Measurements from ENCODE around the gene TAOK1. TPM values are rescaled to one million over a fixed set of nuclear protein-coding genes. Genes with fewer than 3 reads are reported as not detected.
A peak's percentile ranks its signal among the peaks of the same experiment; 100 is the strongest.

The TAOK1 gene
- total RNA-seq, 1 donor from 2014 or later, result 87.1 TPM

GRCh38 chr17:29593591-29594518 is 203.7 kb downstream of the TAOK1 start:
- DNase-seq (ENCODE audit: low spot score), result peak; percentile 81
- no peak overlapping the region for H3K27ac Mint-ChIP-seq (ENCODE audit: unreplicated experiment)
- TF ChIP-seq, protein P1, sequence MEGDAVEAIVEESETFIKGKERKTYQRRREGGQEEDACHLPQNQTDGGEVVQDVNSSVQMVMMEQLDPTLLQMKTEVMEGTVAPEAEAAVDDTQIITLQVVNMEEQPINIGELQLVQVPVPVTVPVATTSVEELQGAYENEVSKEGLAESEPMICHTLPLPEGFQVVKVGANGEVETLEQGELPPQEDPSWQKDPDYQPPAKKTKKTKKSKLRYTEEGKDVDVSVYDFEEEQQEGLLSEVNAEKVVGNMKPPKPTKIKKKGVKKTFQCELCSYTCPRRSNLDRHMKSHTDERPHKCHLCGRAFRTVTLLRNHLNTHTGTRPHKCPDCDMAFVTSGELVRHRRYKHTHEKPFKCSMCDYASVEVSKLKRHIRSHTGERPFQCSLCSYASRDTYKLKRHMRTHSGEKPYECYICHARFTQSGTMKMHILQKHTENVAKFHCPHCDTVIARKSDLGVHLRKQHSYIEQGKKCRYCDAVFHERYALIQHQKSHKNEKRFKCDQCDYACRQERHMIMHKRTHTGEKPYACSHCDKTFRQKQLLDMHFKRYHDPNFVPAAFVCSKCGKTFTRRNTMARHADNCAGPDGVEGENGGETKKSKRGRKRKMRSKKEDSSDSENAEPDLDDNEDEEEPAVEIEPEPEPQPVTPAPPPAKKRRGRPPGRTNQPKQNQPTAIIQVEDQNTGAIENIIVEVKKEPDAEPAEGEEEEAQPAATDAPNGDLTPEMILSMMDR (IDR thresholded peaks at IDR 0.05), result peak; percentile 51
- H3K36me3 Mint-ChIP-seq (ENCODE audit: low read depth), result no peaks in the 10 kb centered on the region
- no peaks in the 10 kb centered on the region for H3K9me3 Mint-ChIP-seq (ENCODE audit: low read depth)
- peaks cover 60% of the 10 kb centered on the region for H3K4me1 Mint-ChIP-seq (ENCODE audit: low read depth)
- H3K27me3 Mint-ChIP-seq (ENCODE audit: low read depth), result no peaks in the 10 kb centered on the region
- H3K4me3 Mint-ChIP-seq (ENCODE audit: unreplicated experiment), result peak overlapping the region; percentile 71

- Mint-ChIP-seq H3K4me1 (ENCODE audit: low read depth) (peaks cover 60% of the 10 kb centered on the region), H3K27ac (ENCODE audit: unreplicated experiment) (no peak overlapping the region), H3K36me3 (ENCODE audit: low read depth) (no peaks in the 10 kb centered on the region), H3K27me3 (ENCODE audit: low read depth) (no peaks in the 10 kb centered on the region), H3K9me3 (ENCODE audit: low read depth) (no peaks in the 10 kb centered on the region), H3K4me3 (ENCODE audit: unreplicated experiment) (peak overlapping the region; percentile 71)
- DNase-seq (ENCODE audit: low spot score), result peak; percentile 91
- TF ChIP-seq, protein P1 (IDR thresholded peaks at IDR 0.05), result no peak
Measured at GRCh38 chr17:29594519-29595090, 204.4 kb downstream of the TAOK1 start.

DNA sequence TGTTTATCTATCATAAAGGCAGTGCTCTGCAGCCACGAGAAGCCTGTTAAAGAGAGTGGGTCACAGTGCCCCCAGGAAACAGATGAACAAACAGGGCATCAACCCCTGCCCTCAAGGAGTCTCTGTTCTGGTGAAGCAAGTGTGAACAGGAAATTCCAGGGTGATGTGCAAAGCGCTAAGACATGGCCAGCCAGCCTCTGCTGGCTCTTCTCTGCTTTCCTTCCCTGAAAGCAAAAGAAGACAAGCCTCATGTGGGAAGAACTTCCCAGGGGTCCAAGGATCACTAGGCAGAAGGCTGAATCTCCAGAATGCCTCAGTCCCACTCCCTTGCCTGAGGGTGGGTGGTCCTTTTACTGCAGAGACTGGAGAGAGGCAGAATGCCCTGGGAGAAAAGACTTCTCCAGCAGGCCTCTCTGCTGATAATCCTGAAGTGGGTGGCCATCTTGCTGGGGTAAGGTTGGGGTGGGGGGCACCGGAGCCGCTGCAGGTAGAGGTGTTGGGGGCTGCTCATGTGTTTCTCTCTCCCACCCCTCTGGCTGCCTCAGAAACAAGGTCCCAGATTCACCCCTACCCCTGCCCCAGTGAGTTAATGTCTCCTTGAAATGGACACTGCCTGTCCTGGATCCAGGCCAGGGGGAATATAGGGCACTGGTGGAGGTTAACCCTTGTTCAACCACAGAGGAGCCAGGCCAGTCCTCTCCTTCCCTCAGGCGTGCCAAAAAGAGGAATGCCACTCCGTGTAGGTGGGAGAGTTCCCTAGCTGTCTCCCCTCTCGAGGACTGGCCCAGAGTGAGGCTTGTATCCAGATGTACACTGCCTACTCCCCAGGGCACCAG is 205.2 kb downstream of the TAOK1 start:
- Mint-ChIP-seq H3K36me3 (ENCODE audit: low read depth) (no peaks in the 10 kb centered on the region), H3K4me3 (ENCODE audit: unreplicated experiment) (peak overlapping the region; percentile 71), H3K4me1 (ENCODE audit: low read depth) (peaks cover 53% of the 10 kb centered on the region), H3K27me3 (ENCODE audit: low read depth) (no peaks in the 10 kb centered on the region), H3K9me3 (ENCODE audit: low read depth) (no peaks in the 10 kb centered on the region), H3K27ac (ENCODE audit: unreplicated experiment) (no peak overlapping the region)
- TF ChIP-seq, protein P1 (IDR thresholded peaks at IDR 0.05), result no peak
- no peak for DNase-seq (ENCODE audit: low spot score)

DNA sequence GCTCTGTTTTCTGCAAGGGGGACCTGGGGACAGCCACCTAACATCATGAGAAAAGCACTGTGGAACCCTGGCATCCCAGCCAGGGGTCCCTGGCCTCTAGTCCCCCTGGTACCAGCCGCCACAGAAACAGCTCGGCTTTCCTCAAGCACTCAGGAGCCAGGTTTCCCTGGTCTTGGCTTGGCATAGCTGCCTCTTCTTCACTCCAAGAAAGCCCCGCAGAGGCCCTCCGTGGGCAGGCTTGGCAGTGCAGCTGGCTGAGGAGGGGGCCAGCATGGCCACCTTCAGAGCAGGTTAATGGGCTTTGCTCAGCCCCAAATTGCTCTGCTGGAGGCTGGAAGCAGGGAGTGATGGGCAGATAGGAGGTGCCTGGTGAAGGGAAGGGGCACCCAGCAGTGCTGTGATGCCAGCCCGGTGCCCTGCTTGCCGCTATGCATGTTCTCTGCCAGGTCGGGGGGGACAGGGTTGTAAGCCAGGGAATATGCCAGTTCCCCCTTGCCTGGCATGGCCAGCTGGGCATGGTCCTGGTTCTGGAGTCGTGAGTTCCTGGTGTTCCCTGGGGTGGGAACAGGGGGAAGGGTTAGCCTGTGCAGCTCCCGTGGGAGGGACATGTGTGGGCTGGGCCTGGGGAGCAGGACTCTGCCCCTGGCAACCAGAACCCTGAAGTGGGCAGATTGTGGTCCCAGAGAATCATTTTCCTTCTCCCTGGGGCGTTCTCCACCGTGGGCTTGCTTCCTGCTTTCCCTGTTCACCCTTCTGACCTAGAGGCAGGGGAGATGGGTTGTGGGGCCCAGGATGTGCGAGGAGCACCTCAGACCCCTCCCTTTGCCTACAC is 206.0 kb downstream of the TAOK1 start:
- H3K27ac Mint-ChIP-seq (ENCODE audit: unreplicated experiment), result no peak overlapping the region
- H3K9me3 Mint-ChIP-seq (ENCODE audit: low read depth), result no peaks in the 10 kb centered on the region
- H3K27me3 Mint-ChIP-seq (ENCODE audit: low read depth), result no peaks in the 10 kb centered on the region
- peaks cover 45% of the 10 kb centered on the region for H3K4me1 Mint-ChIP-seq (ENCODE audit: low read depth)
- no peak overlapping the region for H3K4me3 Mint-ChIP-seq (ENCODE audit: unreplicated experiment)
- TF ChIP-seq, protein P1 (IDR thresholded peaks at IDR 0.05), result no peak
- H3K36me3 Mint-ChIP-seq (ENCODE audit: low read depth), result no peaks in the 10 kb centered on the region
- peak; percentile 70 for DNase-seq (ENCODE audit: low spot score)
